ENCODE data around the gene SCNN1G. TPM values are rescaled to one million over a fixed set of nuclear protein-coding genes. Genes with fewer than 3 reads are reported as not detected.
A peak's percentile ranks its signal among the peaks of the same experiment; 100 is the strongest.

Gene SCNN1G
- total RNA-seq, 1 donor from 2014 or later: not detected

- TF ChIP-seq CTCF (IDR thresholded peaks at IDR 0.05; ENCODE audit: unreplicated experiment): no peak
- Mint-ChIP-seq H3K9me3 (ENCODE audit: unreplicated experiment) (peaks cover 6% of the 10 kb centered on the region), H3K27me3 (ENCODE audit: unreplicated experiment) (peaks cover 14% of the 10 kb centered on the region), H3K4me3 (ENCODE audit: unreplicated experiment) (peak overlapping the region; percentile 97), H3K27ac (ENCODE audit: unreplicated experiment) (peak overlapping the region; percentile 93), H3K4me1 (ENCODE audit: unreplicated experiment) (peaks cover 40% of the 10 kb centered on the region), H3K36me3 (ENCODE audit: low read depth, unreplicated experiment) (peaks cover 11% of the 10 kb centered on the region)
- no peak for DNase-seq (ENCODE audit: low spot score)
These were observed 34.9 kb upstream of the SCNN1G start for GRCh38 chr16:23147666-23148065.

GRCh38 chr16:23148166-23148512 lies 34.4 kb upstream of the SCNN1G start:
- no peak for TF ChIP-seq CTCF (IDR thresholded peaks at IDR 0.05; ENCODE audit: unreplicated experiment)
- peaks cover 40% of the 10 kb centered on the region for H3K4me1 Mint-ChIP-seq (ENCODE audit: unreplicated experiment)
- no peak for DNase-seq (ENCODE audit: low spot score)
- peaks cover 11% of the 10 kb centered on the region for H3K36me3 Mint-ChIP-seq (ENCODE audit: low read depth, unreplicated experiment)
- H3K27me3 Mint-ChIP-seq (ENCODE audit: unreplicated experiment): peaks cover 14% of the 10 kb centered on the region
- H3K4me3 Mint-ChIP-seq (ENCODE audit: unreplicated experiment): peak overlapping the region; percentile 97
- peak overlapping the region; percentile 78 for H3K27ac Mint-ChIP-seq (ENCODE audit: unreplicated experiment)
- H3K9me3 Mint-ChIP-seq (ENCODE audit: unreplicated experiment): peaks cover 6% of the 10 kb centered on the region

GRCh38 chr16:23148513-23149266 lies 33.9 kb upstream of the SCNN1G start:
- Mint-ChIP-seq H3K9me3 (ENCODE audit: unreplicated experiment) (peaks cover 6% of the 10 kb centered on the region), H3K36me3 (ENCODE audit: low read depth, unreplicated experiment) (peaks cover 11% of the 10 kb centered on the region), H3K4me1 (ENCODE audit: unreplicated experiment) (peaks cover 40% of the 10 kb centered on the region), H3K4me3 (ENCODE audit: unreplicated experiment) (peak overlapping the region; percentile 97), H3K27me3 (ENCODE audit: unreplicated experiment) (peaks cover 14% of the 10 kb centered on the region), H3K27ac (ENCODE audit: unreplicated experiment) (peak overlapping the region; percentile 78)
- TF ChIP-seq CTCF (IDR thresholded peaks at IDR 0.05; ENCODE audit: unreplicated experiment): no peak
- peak; percentile 39 for DNase-seq (ENCODE audit: low spot score)

- peak within 1 kb of the TSS; percentile 78 for H3K27ac Mint-ChIP-seq (ENCODE audit: unreplicated experiment)
- peaks cover 14% of the 10 kb centered on the region for H3K27me3 Mint-ChIP-seq (ENCODE audit: unreplicated experiment)
- H3K4me3 Mint-ChIP-seq (ENCODE audit: unreplicated experiment): peak within 1 kb of the TSS; percentile 97
- TF ChIP-seq CTCF (IDR thresholded peaks at IDR 0.05; ENCODE audit: unreplicated experiment): no peak
- peaks cover 40% of the 10 kb centered on the region for H3K4me1 Mint-ChIP-seq (ENCODE audit: unreplicated experiment)
- peaks cover 6% of the 10 kb centered on the region for H3K9me3 Mint-ChIP-seq (ENCODE audit: unreplicated experiment)
- peak; percentile 96 for DNase-seq (ENCODE audit: low spot score)
- peaks cover 11% of the 10 kb centered on the region for H3K36me3 Mint-ChIP-seq (ENCODE audit: low read depth, unreplicated experiment)
These were observed 33.1 kb upstream of the SCNN1G start, which contains the start of gene USP31 for GRCh38 chr16:23149267-23149992. Gene USP31, minus strand, starts transcription at chr16:23149452. Its CDS starts 182 bp downstream, at chr16:23149270.

- no peak for DNase-seq (ENCODE audit: low spot score)
- Mint-ChIP-seq H3K9me3 (ENCODE audit: unreplicated experiment) (peaks cover 6% of the 10 kb centered on the region), H3K4me3 (ENCODE audit: unreplicated experiment) (peak overlapping the region; percentile 91), H3K27ac (ENCODE audit: unreplicated experiment) (peak overlapping the region; percentile 27), H3K4me1 (ENCODE audit: unreplicated experiment) (peaks cover 35% of the 10 kb centered on the region), H3K27me3 (ENCODE audit: unreplicated experiment) (peaks cover 14% of the 10 kb centered on the region), H3K36me3 (ENCODE audit: low read depth, unreplicated experiment) (peaks cover 11% of the 10 kb centered on the region)
- TF ChIP-seq CTCF (IDR thresholded peaks at IDR 0.05; ENCODE audit: unreplicated experiment): no peak
These were observed 32.6 kb upstream of the SCNN1G start for GRCh38 chr16:23149993-23150364.
